HepG2 (cell line): ENCODE data around the gene MSANTD1. TPM values are rescaled to one million over a fixed set of nuclear protein-coding genes. Genes with fewer than 3 reads are reported as not detected.
A peak's percentile ranks its signal among the peaks of the same experiment; 100 is the strongest.

Experiments
- ARNTL ChIP-seq: sonication (generic); formaldehyde crosslinking; IDR thresholded peaks from 2 replicates; pipeline ENCODE4 v1.4.0; 2020; ENCODE audit warnings: mild to moderate bottlenecking, missing genetic modification reagents
- EED ChIP-seq: sonication (generic); formaldehyde crosslinking; IDR thresholded peaks from 2 replicates; pipeline ENCODE4 v1.5.0; 2020; ENCODE audit warnings: mild to moderate bottlenecking, missing genetic modification reagents
- ETV5 ChIP-seq: IDR thresholded peaks from 2 replicates; pipeline ENCODE4 v1.6.1; 2018; ENCODE audit warnings: missing biosample characterization, missing genetic modification reagents, inconsistent platforms, borderline replicate concordance
- GZF1 ChIP-seq: sonication (generic); formaldehyde crosslinking; IDR thresholded peaks from 2 replicates; pipeline ENCODE4 v1.5.1; 2020; ENCODE audit warnings: mild to moderate bottlenecking, missing genetic modification reagents
- MAFF ChIP-seq: IDR thresholded peaks from 2 replicates; pipeline ENCODE4 v1.6.1; 2011; ENCODE audit warnings: low read depth, low read length, improper control_type of control experiment
- MED8 ChIP-seq: sonication (generic); formaldehyde crosslinking; IDR thresholded peaks from 2 replicates; pipeline ENCODE4 v1.8.1; 2023; ENCODE audit warnings: mild to moderate bottlenecking, missing genetic modification reagents; ENCODE audit not compliant: insufficient replicate concordance
- MEIS2 ChIP-seq: sonication (generic); formaldehyde crosslinking; IDR thresholded peaks from 2 replicates; pipeline ENCODE4 v1.9.0; 2021; ENCODE audit warnings: mild to moderate bottlenecking, missing genetic modification reagents
- MZF1 ChIP-seq: sonication (generic); formaldehyde crosslinking; IDR thresholded peaks from 2 replicates; pipeline ENCODE4 v1.8.1; 2023; ENCODE audit warnings: mild to moderate bottlenecking, missing genetic modification reagents, borderline replicate concordance
- NFYB ChIP-seq: sonication (generic); formaldehyde crosslinking; IDR thresholded peaks from 2 replicates; pipeline ENCODE4 v1.4.0; 2020; ENCODE audit warnings: missing genetic modification reagents
- PCBP1 ChIP-seq: fragments of 200-400 bp; formaldehyde crosslinking; IDR thresholded peaks from 2 replicates; pipeline ENCODE4 v1.6.1; 2017; ENCODE audit warnings: mild to moderate bottlenecking, low read depth, low read length, borderline replicate concordance
- POLR2G ChIP-seq: fragments of 200-400 bp; formaldehyde crosslinking; IDR thresholded peaks from 2 replicates; pipeline ENCODE4 v1.6.1; 2018; ENCODE audit warnings: mild to moderate bottlenecking, low read depth, low read length, moderate library complexity
- RBM22 ChIP-seq: fragments of 200-400 bp; formaldehyde crosslinking; optimal IDR thresholded peaks from 2 replicates; pipeline ENCODE3; 2017; ENCODE audit warnings: mild to moderate bottlenecking, low read length, moderate library complexity
- XRCC5 ChIP-seq: fragments of 200-400 bp; formaldehyde crosslinking; optimal IDR thresholded peaks from 2 replicates; pipeline ENCODE3; 2017; ENCODE audit warnings: mild to moderate bottlenecking, low read length
- ZFAT ChIP-seq: sonication (generic); formaldehyde crosslinking; conservative IDR thresholded peaks from 2 replicates; pipeline ENCODE4 v1.8.1; 2023; ENCODE audit warnings: missing genetic modification reagents, inconsistent platforms
- ZMYM3 ChIP-seq: sonication (generic); formaldehyde crosslinking; IDR thresholded peaks from 2 replicates; pipeline ENCODE4 v1.5.1; 2020; ENCODE audit warnings: mild to moderate bottlenecking, missing genetic modification reagents
- ZNF138 ChIP-seq: sonication (generic); formaldehyde crosslinking; IDR thresholded peaks from 2 replicates; pipeline ENCODE4 v1.5.0; 2020; ENCODE audit warnings: mild to moderate bottlenecking, low read depth, missing genetic modification reagents
- ZNF329 ChIP-seq: sonication (generic); formaldehyde crosslinking; IDR thresholded peaks from 2 replicates; pipeline ENCODE4 v1.9.0; 2021; ENCODE audit warnings: low read depth, mild to moderate bottlenecking, missing genetic modification reagents
- ZNF367 ChIP-seq: sonication (generic); formaldehyde crosslinking; IDR thresholded peaks from 2 replicates; pipeline ENCODE4 v1.4.0; 2020; ENCODE audit warnings: missing genetic modification reagents, borderline replicate concordance
- ZNF652 ChIP-seq: IDR thresholded peaks from 2 replicates; pipeline ENCODE4 v1.6.1; 2016; ENCODE audit warnings: low read depth, borderline replicate concordance
- ZNF768 ChIP-seq: sonication (generic); formaldehyde crosslinking; IDR thresholded peaks from 2 replicates; pipeline ENCODE4 v1.4.0; 2020; ENCODE audit warnings: missing genetic modification reagents
- ZSCAN9 ChIP-seq: IDR thresholded peaks from 2 replicates; pipeline ENCODE4 v1.6.1; 2016; ENCODE audit warnings: borderline replicate concordance
- polyA plus RNA-seq, 8 experiments: library from polyadenylated mRNA; depleted of rRNA in 3 of 8; stranded (reverse) in 7 of 8; unstranded in 1 of 8; fragments of >200 nt; fragmentation: Illumina TruSeq in 4 of 8; extraction: Trizol in 4 of 8; gene quantifications; 2 replicates each; pipeline versions ENCODE4 v1.2.1 to v1.2.3, GENCODE V29; 2011 to 2016; ENCODE audit warnings: low read depth in 4 of 8, missing spikeins in 1 of 8, mixed read lengths in 1 of 8; ENCODE audit not compliant: insufficient read depth in 1 of 8
- total RNA-seq, 5 experiments: library from RNA; depleted of rRNA; stranded (reverse); fragments of >200 nt; fragmentation: Illumina TruSeq; extraction: Trizol; gene quantifications; 2 replicates each; pipeline ENCODE4 v1.2.3, GENCODE V29; 2016; ENCODE audit warnings: low read depth in 1 of 5
- TF ChIP-seq, protein P1 (sequence below): sonication (generic); formaldehyde crosslinking; IDR thresholded peaks from 2 replicates; pipeline ENCODE4 v1.4.0; 2020; ENCODE audit warnings: mild to moderate bottlenecking, missing genetic modification reagents
- TF ChIP-seq, protein P2 (sequence below): sonication (generic); formaldehyde crosslinking; IDR thresholded peaks from 2 replicates; pipeline ENCODE4 v1.4.0; 2020; ENCODE audit warnings: mild to moderate bottlenecking, missing genetic modification reagents
- TF ChIP-seq, protein P3 (sequence below): sonication (generic); formaldehyde crosslinking; IDR thresholded peaks from 2 replicates; pipeline ENCODE4 v1.4.0; 2020; ENCODE audit warnings: missing genetic modification reagents
- TF ChIP-seq, protein P4 (sequence below): sonication (generic); formaldehyde crosslinking; IDR thresholded peaks from 2 replicates; pipeline ENCODE4 v1.8.0; 2022; ENCODE audit warnings: mild to moderate bottlenecking, missing genetic modification reagents, moderate library complexity
- TF ChIP-seq, protein P5 (sequence below): sonication (generic); formaldehyde crosslinking; IDR thresholded peaks from 2 replicates; pipeline ENCODE4 v1.8.1; 2023; ENCODE audit warnings: mild to moderate bottlenecking, missing genetic modification reagents, borderline replicate concordance

Gene MSANTD1
- total and polyA plus RNA-seq, 2 of the 13 experiments (the other 11 are each of a cell fraction or from before 2014, with no cell fraction given), result 0.22 to 0.40 TPM

DNA sequence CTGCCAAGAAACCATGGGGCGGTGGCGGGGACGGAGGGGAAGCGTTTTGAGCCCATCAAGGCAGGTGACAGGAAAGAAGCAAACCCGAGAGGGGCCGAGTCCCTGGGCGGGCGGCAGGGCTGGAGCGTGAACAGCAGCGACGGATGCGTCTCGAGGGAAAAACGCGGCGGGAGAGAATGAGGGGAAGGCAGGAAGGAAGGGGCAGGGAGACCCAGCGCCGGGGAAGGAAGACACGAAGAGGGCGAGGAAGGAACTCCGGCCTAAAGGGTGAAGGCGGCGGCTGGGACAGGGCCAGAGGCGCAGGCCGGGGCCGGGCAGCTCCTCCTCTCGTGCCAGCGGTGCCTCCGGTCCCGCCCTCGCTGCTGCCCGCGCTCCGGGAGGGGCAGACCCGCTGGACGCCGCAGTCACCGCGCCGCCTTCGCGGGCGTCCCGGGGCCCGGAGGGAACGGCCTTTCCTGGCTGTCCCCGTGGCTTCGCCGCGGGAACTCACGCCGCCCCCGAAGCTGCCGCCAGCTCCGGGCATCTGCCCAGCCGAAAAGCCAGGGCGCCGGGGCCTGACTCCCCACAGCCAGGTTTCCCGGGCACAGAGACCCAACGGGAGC, 43.1 kb downstream of the MSANTD1 start (continued):
- TF ChIP-seq ZNF652 (CRISPR knock-in tag), result no peak
- TF ChIP-seq, protein P1, sequence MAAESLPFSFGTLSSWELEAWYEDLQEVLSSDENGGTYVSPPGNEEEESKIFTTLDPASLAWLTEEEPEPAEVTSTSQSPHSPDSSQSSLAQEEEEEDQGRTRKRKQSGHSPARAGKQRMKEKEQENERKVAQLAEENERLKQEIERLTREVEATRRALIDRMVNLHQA (CRISPR knock-in tag), result no peak
- TF ChIP-seq ARNTL, result no peak; the same call in 1 of the 2 replicates
- no peak for TF ChIP-seq GZF1 (CRISPR knock-in tag)
- TF ChIP-seq, protein P2, sequence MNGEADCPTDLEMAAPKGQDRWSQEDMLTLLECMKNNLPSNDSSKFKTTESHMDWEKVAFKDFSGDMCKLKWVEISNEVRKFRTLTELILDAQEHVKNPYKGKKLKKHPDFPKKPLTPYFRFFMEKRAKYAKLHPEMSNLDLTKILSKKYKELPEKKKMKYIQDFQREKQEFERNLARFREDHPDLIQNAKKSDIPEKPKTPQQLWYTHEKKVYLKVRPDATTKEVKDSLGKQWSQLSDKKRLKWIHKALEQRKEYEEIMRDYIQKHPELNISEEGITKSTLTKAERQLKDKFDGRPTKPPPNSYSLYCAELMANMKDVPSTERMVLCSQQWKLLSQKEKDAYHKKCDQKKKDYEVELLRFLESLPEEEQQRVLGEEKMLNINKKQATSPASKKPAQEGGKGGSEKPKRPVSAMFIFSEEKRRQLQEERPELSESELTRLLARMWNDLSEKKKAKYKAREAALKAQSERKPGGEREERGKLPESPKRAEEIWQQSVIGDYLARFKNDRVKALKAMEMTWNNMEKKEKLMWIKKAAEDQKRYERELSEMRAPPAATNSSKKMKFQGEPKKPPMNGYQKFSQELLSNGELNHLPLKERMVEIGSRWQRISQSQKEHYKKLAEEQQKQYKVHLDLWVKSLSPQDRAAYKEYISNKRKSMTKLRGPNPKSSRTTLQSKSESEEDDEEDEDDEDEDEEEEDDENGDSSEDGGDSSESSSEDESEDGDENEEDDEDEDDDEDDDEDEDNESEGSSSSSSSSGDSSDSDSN, result no peak
- TF ChIP-seq ZNF768 (CRISPR knock-in tag), result no peak
- no peak for TF ChIP-seq RBM22
- TF ChIP-seq, protein P3, sequence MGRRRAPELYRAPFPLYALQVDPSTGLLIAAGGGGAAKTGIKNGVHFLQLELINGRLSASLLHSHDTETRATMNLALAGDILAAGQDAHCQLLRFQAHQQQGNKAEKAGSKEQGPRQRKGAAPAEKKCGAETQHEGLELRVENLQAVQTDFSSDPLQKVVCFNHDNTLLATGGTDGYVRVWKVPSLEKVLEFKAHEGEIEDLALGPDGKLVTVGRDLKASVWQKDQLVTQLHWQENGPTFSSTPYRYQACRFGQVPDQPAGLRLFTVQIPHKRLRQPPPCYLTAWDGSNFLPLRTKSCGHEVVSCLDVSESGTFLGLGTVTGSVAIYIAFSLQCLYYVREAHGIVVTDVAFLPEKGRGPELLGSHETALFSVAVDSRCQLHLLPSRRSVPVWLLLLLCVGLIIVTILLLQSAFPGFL, result no peak
- no peak for TF ChIP-seq ZNF367 (CRISPR knock-in tag)
- TF ChIP-seq ZMYM3 (CRISPR knock-in tag), result no peak
- no peak for TF ChIP-seq ZFAT (CRISPR knock-in tag)
- peak; percentile 49; the same call in 1 of the 2 replicates for TF ChIP-seq EED (CRISPR knock-in tag)
- no peak for TF ChIP-seq NFYB (CRISPR knock-in tag)
- TF ChIP-seq MAFF, result no peak
- TF ChIP-seq MEIS2 (CRISPR knock-in tag), result no peak; the same call in 1 of the 2 replicates
- TF ChIP-seq ZSCAN9 (CRISPR knock-in tag), result no peak
- no peak for TF ChIP-seq POLR2G
- no peak for TF ChIP-seq PCBP1
- TF ChIP-seq ZNF138, result no peak
- TF ChIP-seq MED8 (CRISPR knock-in tag), result no peak
- TF ChIP-seq, protein P4, sequence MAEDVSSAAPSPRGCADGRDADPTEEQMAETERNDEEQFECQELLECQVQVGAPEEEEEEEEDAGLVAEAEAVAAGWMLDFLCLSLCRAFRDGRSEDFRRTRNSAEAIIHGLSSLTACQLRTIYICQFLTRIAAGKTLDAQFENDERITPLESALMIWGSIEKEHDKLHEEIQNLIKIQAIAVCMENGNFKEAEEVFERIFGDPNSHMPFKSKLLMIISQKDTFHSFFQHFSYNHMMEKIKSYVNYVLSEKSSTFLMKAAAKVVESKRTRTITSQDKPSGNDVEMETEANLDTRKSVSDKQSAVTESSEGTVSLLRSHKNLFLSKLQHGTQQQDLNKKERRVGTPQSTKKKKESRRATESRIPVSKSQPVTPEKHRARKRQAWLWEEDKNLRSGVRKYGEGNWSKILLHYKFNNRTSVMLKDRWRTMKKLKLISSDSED, result no peak
- no peak for TF ChIP-seq ZNF329 (CRISPR knock-in tag)
- TF ChIP-seq ETV5 (CRISPR knock-in tag), result no peak
- TF ChIP-seq, protein P5, sequence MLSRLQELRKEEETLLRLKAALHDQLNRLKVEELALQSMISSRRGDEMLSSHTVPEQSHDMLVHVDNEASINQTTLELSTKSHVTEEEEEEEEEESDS (CRISPR knock-in tag), result no peak
- no peak for TF ChIP-seq XRCC5
- no peak for TF ChIP-seq MZF1 (CRISPR knock-in tag)
